HG03175 (cell line): ENCODE results near the gene MOSPD3.
A peak's percentile ranks its signal among the peaks of the same experiment; 100 is the strongest.

Experiments used
- ATAC-seq: cut with Tn5 transposase; IDR thresholded peaks from one replicate; pipeline ENCODE4 v1.9.1; 2021; ENCODE audit warnings: mild to moderate bottlenecking, moderate library complexity; ENCODE audit not compliant: unreplicated experiment

MOSPD3 gene

DNA sequence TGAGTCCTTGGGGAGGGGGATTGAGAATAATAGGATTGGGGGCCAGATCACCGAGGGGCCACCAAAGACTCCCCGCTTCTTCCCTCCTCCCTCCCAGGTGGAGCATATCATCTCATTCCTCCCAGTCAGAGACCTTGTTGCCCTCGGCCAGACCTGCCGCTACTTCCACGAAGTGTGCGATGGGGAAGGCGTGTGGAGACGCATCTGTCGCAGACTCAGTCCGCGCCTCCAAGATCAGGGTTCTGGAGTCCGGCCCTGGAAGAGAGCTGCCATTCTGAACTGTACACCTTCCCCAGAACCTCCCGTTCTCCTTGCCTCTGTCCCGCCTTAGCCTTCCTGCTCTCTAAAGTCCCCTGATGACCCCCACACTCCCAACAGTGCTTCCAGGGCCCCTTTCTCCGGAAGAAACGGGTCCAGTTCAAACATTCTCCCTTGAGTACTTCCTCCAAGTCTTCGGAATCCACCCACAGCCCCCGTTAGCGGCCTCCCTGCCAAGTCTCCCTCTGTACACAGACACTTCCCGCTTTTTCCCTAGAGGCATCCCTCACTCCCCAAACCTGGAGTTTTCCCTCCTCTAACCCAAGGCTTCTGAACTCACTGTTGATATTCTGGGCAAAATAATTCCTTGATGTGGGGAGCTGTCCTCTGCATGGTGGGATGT lies 22.1 kb upstream of the MOSPD3 start:
- no peak for ATAC-seq

DNA sequence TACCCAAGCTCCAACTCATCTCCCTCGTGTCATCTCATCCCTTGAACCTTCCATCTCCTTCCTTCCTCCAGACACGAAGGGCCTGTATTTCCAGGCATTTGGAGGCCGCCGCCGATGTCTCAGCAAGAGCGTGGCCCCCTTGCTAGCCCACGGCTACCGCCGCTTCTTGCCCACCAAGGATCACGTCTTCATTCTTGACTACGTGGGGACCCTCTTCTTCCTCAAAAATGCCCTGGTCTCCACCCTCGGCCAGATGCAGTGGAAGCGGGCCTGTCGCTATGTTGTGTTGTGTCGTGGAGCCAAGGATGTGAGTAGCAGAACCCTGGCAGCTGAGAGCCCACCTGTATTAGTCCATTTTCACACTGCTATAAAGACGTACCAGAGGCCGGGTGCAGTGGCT lies 20.7 kb upstream of the MOSPD3 start:
- no peak for ATAC-seq

DNA sequence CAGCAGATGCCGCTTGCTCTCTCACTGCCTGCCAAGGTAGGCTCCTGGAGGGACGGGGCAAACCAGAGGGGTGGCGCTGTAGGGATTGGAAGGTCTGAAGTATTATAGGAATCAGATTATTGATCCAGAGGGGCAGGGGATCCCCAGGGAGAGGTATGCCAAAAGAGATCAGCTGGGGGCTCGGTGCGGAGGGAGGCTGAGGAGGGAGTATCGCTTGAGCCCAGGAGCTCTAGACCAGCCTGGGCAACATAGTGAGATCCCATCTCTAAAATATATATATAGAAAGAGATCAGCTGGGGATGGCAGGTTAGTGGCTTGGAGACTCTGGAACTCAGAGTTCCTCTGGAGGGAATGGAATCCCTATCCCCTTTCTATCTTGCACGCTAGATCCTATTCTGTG lies 17.2 kb upstream of the MOSPD3 start:
- ATAC-seq: no peak

DNA sequence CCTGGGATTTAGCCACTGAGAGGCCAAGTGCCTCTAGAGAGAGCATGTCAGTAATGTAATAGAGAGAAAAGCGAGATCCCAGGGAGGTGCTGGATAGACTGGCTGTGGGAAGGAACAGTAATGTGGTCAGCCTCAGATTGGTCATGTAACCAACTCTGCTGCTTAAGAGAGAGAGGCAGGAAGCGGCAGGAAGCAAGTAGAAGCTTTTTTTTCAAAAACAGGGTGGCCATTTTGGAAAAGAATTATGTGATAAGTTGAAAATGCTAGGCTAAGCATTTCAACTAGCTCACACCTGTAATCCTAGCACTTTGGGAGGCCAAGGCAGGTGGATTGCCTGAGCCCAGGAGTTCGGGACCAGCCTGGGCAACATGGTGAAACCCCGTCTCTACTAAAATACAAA lies 13.9 kb upstream of the MOSPD3 start:
- no peak for ATAC-seq

DNA sequence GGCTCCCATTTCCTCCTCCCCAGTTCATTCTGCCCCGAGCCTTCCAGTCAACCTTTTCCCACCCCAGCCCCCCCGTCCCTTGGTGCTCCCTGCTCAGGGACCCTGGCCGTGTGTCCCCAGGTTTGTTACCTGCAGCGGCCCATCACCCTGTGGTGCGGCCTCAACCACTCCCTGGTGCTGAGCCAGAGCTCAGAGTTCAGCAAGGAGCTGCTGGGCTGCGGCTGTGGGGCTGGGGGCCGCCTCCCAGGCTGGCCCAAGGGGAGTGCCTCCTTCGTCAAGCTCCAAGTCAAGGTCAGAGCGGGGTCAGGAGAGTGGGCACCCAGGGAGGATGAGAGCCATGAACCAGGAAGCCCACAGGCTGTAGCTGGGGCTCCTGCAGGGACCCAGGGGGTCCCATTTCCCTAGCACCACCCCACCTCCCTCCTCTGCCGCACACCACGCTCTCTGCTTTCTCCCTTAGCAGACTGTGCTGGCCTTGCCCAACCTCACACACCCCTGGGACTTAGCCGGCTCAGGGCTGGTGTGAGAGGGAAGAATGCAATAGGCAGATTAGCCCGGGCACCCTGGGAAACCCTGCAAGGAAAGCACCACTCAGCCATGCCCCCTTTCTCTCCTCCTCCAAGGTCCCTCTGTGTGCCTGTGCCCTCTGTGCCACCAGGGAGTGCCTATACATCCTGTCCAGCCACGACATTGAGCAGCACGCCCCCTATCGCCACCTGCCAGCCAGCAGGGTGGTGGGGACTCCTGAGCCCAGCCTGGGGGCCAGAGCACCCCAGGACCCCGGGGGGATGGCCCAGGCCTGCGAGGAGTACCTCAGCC lies 12.2 kb upstream of the MOSPD3 start:
- ATAC-seq: no peak

DNA sequence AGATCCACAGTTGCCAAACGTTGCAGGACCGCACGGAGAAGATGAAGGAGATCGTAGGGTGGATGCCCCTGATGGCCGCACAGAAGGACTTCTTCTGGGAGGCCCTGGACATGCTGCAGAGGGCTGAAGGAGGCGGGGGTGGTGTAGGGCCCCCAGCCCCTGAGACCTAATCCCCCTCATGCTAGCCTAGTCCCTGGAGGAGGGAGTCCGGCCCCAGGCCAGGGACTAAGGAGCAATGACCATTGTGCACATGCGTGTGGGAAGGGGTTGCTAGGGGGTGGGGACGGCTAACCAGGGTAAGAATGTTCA lies 11.7 kb upstream of the MOSPD3 start:
- ATAC-seq: no peak

DNA sequence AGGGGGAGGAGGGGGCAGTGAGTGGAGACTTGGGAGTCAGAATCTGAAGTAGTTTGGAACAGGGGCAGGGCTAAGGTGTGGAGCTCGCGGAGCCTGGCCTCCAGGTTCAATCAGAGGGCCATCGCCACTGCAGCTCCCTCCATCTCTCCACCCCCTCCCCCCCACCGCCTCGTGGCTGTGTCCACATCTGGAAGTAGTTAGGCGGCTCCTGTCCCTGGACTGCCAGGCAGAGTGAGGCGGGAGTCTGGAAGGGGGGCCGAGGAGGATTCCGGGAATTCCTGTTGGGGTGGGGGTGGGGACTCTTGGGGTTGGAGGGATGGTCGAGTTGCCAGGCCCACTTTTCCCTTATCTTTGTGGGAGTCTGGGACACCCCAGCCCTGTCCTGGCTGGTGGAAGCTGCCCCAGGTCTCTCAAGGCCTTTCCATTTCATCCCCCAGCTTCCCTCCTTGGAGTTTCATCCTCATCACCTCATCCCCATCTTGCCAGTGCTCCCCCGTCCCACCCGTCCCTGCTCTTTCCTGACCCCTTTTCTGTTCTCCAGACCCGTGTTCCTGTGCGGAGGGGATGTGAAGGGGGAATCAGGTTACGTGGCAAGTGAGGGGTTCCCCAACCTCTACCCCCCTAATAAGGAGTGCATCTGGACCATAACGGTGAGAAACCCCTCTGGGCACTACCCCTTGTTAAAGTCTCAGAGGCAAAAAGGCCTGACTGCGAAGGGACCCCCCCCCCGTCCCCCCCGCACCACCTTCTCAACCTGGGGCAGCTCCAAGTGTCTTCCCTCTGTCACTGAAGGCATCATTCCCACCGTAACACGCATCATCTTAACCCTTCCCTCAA lies 9.2 kb upstream of the MOSPD3 start:
- no peak for ATAC-seq

DNA sequence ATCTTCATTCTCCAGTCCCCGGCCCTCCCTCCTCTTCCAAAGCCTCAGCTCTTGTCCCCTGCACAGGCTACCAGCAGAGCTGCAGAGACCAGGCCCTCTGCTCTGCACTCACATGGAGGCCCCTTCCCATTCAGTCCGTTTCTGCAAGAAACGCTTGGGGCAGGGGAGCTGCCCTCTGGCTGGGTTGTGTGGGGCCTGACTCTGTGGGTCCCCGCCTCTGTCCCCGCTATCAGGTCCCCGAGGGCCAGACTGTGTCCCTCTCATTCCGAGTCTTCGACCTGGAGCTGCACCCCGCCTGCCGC lies 8.7 kb upstream of the MOSPD3 start:
- ATAC-seq: no peak

DNA sequence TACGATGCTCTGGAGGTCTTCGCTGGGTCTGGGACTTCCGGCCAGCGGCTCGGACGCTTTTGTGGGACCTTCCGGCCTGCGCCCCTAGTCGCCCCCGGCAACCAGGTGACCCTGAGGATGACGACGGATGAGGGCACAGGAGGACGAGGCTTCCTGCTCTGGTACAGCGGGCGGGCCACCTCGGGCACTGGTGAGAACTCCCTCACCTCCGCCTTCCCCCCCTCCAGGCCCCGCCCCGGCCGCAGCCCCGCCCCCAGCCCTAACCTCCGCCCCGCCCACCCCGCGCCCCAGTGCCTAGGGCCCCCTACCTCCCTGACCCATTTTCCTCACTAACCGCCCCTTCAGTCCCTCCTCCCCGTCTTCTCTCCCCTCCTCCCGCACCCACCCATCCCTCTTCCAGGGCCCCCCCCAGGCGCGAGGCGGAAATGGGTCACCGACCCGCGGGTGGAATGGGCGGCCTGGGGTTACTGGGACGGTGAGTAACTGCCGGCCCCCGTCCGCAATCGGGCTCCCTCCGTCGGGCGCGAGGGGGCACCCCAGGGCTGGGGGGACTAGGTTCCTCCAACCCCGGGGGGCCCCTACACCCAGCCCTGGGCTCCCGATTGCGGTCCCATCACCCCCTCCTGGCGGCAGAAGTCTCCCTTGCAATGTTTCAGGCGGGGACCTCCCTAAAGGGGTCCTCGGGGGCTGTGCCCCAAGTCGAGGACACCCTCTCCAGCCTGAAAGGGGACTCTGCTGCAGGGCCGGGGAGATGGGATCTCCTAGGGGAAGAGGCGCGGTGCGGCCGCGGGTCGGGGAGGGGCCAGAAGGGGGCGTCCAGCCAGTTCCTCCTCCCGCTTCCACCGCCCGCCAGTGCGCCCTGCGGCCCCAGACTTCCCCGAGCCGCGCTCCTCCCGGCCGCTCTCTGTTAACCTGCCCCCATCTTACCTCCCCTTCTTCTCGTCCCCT lies 8.0 kb upstream of the MOSPD3 start:
- ATAC-seq: peak; percentile 54

DNA sequence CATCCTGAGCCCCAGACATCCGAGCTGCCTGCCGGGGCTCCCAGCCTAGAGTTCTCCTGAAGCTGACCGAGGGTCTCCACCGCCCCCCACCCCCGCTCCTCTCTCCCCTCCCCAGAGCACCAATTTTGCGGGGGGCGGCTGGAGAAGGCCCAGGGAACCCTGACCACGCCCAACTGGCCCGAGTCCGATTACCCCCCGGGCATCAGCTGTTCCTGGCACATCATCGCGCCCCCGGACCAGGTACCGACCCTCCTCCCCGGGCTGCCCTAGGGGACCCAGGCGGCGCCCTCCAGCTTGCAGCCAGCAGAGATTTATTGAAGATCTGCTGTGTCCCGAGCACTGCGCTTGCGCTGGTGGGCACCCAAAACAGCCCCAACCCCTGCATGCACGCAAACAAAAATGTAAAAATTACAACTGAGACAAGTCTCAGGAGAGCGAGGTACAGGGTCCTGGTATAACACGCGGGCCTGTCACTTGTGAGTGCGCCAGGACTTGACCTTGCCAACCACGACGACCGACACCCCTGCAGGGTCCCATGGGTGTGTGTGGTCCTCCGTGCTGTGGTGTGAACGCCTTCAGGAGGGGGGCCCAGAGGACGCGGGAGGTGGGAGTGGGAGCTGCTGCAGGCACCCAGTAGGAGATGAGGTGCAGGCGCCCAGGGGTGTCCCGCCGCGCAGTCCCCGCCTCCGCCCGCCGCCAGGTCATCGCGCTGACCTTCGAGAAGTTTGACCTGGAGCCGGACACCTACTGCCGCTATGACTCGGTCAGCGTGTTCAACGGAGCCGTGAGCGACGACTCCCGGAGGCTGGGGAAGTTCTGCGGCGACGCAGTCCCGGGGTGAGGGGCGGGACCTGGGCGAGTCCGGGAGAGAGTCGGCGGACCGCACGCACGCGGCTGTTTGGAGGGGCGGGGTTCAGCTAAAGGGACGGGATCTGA lies 7.1 kb upstream of the MOSPD3 start:
- peak; percentile 14 for ATAC-seq

DNA sequence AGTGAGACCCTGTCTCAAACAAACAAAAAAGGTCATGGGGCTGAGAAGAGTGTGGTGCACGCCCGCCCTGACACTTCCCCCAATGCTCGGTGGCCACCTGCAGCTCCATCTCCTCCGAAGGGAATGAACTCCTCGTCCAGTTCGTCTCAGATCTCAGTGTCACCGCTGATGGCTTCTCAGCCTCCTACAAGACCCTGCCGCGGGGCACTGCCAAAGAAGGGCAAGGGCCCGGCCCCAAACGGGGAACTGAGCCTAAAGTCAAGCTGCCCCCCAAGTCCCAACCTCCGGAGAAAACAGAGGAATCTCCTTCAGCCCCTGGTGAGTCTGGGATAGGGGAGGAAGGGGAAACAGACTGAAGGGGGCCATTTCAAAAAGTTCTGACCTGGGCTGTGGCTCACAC lies 6.0 kb upstream of the MOSPD3 start:
- no peak for ATAC-seq

DNA sequence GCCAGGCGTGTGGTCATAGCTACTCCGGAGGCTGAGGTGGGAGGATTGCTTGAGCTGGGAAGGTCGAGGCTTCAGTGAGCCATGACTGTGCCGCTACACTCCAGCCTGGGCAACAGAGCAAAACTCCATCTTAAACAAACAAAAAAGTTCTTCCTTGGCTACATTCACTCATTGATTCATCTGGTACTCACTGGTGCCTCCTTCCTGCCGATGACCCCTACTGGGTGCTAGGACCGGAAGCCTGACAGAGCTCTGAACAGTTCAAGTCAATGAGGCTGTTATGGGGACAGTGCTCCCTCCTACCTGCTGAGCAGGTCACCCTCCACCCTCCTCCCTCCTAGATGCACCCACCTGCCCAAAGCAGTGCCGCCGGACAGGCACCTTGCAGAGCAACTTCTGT lies 5.2 kb upstream of the MOSPD3 start:
- ATAC-seq: no peak

DNA sequence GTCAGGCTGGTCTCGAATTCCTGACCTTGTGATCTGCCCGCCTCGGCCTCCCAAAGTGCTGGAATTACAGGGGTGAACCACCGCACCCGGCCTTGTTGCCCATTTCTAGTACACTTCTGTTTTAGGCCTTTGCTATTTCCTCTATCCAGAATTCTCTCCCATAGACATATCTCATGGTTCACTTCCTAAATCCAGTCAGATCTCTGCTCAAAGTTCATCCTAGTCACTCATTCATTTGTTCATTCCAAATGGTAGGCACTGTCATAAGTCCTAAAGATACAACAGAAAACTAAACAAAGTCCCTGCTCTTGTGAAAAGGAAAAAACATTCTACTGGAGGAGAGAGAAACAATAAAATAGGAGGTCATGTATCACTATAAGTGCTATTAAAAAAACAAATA lies 2.4 kb upstream of the MOSPD3 start:
- ATAC-seq: no peak

DNA sequence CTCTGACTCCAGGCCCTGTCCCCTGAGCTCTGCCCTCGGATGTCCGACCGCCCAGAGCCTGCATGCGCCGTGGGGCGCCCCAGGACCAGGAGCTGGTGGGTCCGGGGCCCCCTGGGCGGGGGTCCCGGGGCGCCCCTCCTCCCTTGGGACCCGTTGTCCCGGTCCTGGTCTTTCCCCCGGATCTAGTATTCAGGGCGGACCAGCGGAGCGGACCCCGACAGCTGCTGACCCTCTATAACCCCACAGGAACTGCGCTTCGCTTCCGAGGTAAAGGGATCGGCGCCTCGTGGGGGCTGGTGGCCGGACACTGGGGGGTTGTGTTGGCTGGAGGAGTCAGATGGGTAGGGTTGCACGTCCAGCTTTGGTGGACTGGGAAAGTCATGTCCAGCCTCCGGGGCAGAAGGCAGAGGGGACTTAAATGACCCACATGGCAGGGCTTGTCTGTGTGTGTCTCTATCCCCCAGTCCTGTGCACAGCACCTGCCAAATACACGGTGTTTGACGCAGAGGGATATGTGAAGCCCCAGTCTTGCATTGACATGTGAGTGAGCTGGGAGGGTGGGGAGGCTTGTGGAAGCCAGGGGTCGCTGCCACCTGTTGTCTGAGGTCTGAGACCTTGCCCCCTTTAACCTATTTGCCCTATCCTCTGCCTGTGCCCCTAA lies 520 bp downstream of the MOSPD3 start:
- ATAC-seq: no peak

DNA sequence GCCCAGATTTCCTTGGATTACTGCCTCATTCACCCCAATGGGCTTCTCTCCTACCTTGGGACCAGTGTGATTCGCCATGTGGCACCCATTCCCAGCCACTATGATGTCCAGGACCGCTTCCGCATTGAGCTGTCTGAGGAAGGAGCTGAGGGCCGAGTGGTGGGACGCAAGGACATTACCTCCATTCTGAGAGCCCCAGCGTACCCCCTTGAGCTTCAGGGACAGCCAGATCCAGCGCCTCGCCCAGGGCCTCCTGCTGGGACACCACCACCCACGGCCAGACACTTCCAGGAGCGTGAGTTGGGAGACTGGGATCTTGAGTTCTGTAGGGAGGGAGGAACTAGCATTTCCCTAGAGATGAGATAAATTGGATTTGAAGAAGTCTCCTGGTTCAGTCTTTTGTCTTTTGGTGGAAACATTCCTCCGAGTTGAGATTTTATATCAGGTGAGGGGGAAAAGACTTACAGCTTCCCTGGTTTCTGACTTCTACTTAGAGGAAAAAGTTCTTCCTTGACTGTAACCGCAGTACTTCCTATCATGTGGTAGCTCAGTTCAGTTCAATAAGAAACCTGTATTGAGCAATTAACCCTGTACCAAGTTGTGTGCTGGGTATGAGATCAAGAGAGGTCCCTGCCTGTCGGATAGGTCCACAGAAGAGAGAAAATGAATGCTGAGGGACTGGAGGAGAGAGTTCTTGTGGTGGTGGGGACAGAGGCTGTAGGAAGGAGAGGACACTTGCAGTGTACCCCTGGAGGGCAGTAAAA lies 1.3 kb downstream of the MOSPD3 start:
- no peak for ATAC-seq

DNA sequence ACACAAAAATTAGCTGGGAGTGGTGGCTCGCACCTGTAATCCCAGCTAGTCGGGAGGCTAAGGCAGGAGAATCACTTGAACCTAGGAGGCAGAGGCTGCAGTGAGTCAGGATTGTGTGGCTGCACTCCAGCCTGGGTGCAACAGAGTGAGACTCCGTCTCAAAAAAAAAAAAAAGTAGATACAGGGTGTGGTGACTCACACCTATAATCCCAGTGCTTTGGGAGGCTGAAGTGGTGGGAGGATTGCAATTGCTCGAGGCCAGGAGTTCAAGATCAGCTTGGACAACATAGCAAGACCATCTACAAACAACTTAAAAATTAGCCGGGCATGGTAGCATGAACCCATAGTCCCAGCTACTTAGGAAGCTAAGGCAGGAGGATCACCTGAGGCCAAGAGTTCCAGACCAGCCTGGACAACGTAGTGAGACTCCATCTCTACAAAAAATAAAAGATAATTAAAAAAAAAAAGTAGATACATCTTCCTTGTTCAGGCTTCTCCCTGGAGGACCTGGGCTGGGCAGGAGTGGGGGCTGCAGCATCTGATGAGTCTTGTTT lies 2.0 kb downstream of the MOSPD3 start:
- no peak for ATAC-seq

DNA sequence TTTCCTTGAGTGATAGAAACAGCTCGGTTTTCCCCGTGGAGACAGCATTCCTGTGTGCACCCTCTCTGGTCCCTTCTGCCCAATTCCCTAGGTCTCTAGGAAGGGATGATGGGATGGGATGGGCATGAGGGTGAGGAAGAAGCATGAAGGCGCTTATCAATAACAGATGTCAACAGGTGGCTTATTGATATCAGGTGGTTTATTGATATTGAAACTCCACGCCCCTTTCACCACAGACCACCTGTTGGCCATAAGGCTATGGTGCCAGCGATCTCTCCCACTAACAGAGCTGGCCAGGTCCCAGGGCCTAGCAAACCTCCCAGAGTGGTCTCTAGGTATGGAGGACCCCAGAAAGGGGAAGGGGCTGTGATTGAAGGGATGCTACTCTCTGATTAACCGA lies 7.9 kb downstream of the MOSPD3 start:
- ATAC-seq: no peak

DNA sequence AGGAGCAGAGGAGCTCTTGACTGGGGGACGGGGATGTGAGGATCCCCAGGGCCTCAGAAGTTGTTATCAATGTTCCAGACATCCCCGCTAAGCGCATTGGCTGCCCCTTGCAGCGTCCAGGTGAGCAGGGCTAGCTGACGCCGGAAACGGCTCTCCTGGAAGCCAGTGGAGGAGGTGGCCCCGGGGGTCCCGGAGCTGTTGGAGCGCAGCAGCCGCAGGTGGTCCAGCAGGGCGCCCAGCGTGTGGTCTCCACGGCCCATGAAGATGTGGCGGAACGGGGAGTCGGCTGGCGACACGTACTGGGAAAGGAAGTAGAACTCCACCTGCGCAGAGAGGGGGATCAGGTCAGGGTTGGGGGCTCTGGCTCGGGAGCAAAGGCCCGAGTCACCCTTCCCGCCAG lies 8.5 kb downstream of the MOSPD3 start:
- no peak for ATAC-seq
